Stimulated activated CD8-positive, alpha-beta memory T cell treated with anti-CD3 and anti-CD28 coated beads, Interleukin-15, amount 100 ng/mL, for 24 hours (primary cell): ENCODE results near the gene AGBL5.
"Not testable (repeated sequence)": the region's sequence is repeated elsewhere in the genome, so short reads cannot be mapped to it uniquely, and the experiment has no call there.

ENCODE experiments used
- DNase-seq: peaks from one replicate; pipeline ENCODE4 v3.0.0-alpha.2; 2020; ENCODE audit warnings: low read depth

The AGBL5 gene

GRCh38 chr2:27091746-27092695 is 40.6 kb downstream of the AGBL5 start:
- DNase-seq: no peak

GRCh38 chr2:27092696-27093429 is 41.4 kb downstream of the AGBL5 start:
- no peak for DNase-seq

GRCh38 chr2:27093430-27094352 is 42.2 kb downstream of the AGBL5 start:
- no peak for DNase-seq

- DNase-seq: no peak
Observed at GRCh38 chr2:27094353-27094984, 43.0 kb downstream of the AGBL5 start.

GRCh38 chr2:27095427-27095744 is 43.9 kb downstream of the AGBL5 start:
- DNase-seq: no peak

GRCh38 chr2:27095745-27096651 is 44.5 kb downstream of the AGBL5 start:
- no peak for DNase-seq

GRCh38 chr2:27096748-27097297 is 45.4 kb downstream of the AGBL5 start:
- DNase-seq: no peak

- no peak for DNase-seq
Observed at GRCh38 chr2:27097341-27097740, 45.9 kb downstream of the AGBL5 start.

- no peak for DNase-seq
Observed at GRCh38 chr2:27099334-27099955, 48.0 kb downstream of the AGBL5 start.

GRCh38 chr2:27100036-27100435 is 48.6 kb downstream of the AGBL5 start:
- no peak for DNase-seq

- no peak for DNase-seq
Observed at GRCh38 chr2:27102329-27102728, 50.9 kb downstream of the AGBL5 start.

- no peak for DNase-seq
Observed at GRCh38 chr2:27105981-27106380, 54.5 kb downstream of the AGBL5 start.

- no peak for DNase-seq
Observed at GRCh38 chr2:27108221-27108620, 56.8 kb downstream of the AGBL5 start.

GRCh38 chr2:27109083-27109482 is 57.6 kb downstream of the AGBL5 start:
- DNase-seq: no peak

- DNase-seq: not testable (repeated sequence)
Observed at GRCh38 chr2:27110603-27111352, 59.3 kb downstream of the AGBL5 start.

- not testable (repeated sequence) for DNase-seq
Observed at GRCh38 chr2:27111392-27112078, 60.1 kb downstream of the AGBL5 start.

GRCh38 chr2:27115519-27115918 is 64.1 kb downstream of the AGBL5 start:
- no peak for DNase-seq

GRCh38 chr2:27117995-27118524 is 66.6 kb downstream of the AGBL5 start:
- DNase-seq: no peak
